HG02623 (cell line): ENCODE results near the gene RYR2.

Source experiments
- ATAC-seq: cut with Tn5 transposase; IDR thresholded peaks from one replicate; pipeline ENCODE4 v1.9.1; 2021; ENCODE audit warnings: moderate library complexity; ENCODE audit not compliant: unreplicated experiment

Gene RYR2

GRCh38 chr1:237634922-237635321, 592.9 kb downstream of the RYR2 start:
- ATAC-seq, result no peak

GRCh38 chr1:237638555-237638954, 596.6 kb downstream of the RYR2 start:
- ATAC-seq, result no peak

GRCh38 chr1:237640011-237640671, 598.2 kb downstream of the RYR2 start:
- no peak for ATAC-seq

GRCh38 chr1:237640966-237641365, 599.0 kb downstream of the RYR2 start:
- no peak for ATAC-seq

- no peak for ATAC-seq
Observed at GRCh38 chr1:237650809-237651208, 608.8 kb downstream of the RYR2 start.

GRCh38 chr1:237655778-237656177, 613.8 kb downstream of the RYR2 start:
- ATAC-seq, result no peak

GRCh38 chr1:237664348-237664747, 622.4 kb downstream of the RYR2 start:
- no peak for ATAC-seq

- ATAC-seq, result no peak
Observed at GRCh38 chr1:237670302-237670701, 628.3 kb downstream of the RYR2 start.

GRCh38 chr1:237671262-237671661, 629.3 kb downstream of the RYR2 start:
- no peak for ATAC-seq

- ATAC-seq, result no peak
Observed at GRCh38 chr1:237671935-237672334, 630.0 kb downstream of the RYR2 start.

- no peak for ATAC-seq
Observed at GRCh38 chr1:237672748-237673147, 630.8 kb downstream of the RYR2 start.

- no peak for ATAC-seq
Observed at GRCh38 chr1:237673631-237674030, 631.6 kb downstream of the RYR2 start.

- no peak for ATAC-seq
Observed at GRCh38 chr1:237677979-237678378, 636.0 kb downstream of the RYR2 start.

- no peak for ATAC-seq
Observed at GRCh38 chr1:237679687-237680086, 637.7 kb downstream of the RYR2 start.

GRCh38 chr1:237681210-237681609, 639.2 kb downstream of the RYR2 start:
- ATAC-seq, result no peak

- ATAC-seq, result no peak
Observed at GRCh38 chr1:237684236-237684635, 642.3 kb downstream of the RYR2 start.

GRCh38 chr1:237685551-237685950, 643.6 kb downstream of the RYR2 start:
- no peak for ATAC-seq

- ATAC-seq, result no peak
Observed at GRCh38 chr1:237687804-237688203, 645.8 kb downstream of the RYR2 start.

GRCh38 chr1:237690656-237691055, 648.7 kb downstream of the RYR2 start:
- ATAC-seq, result no peak

- no peak for ATAC-seq
Observed at GRCh38 chr1:237692255-237692654, 650.3 kb downstream of the RYR2 start.

- no peak for ATAC-seq
Observed at GRCh38 chr1:237695878-237696277, 653.9 kb downstream of the RYR2 start.

- ATAC-seq, result no peak
Observed at GRCh38 chr1:237700181-237700580, 658.2 kb downstream of the RYR2 start.

- ATAC-seq, result no peak
Observed at GRCh38 chr1:237701534-237701933, 659.5 kb downstream of the RYR2 start.
